Urinary bladder (tissue), 4 donors: ENCODE results near the gene RNASE8. TPM values are rescaled to one million over a fixed set of nuclear protein-coding genes. Genes with fewer than 3 reads are reported as not detected.
"Not testable (repeated sequence)": the region's sequence is repeated elsewhere in the genome, so short reads cannot be mapped to it uniquely, and the experiment has no call there.

Experiments used
- DNase-seq: peaks from one replicate; pipeline ENCODE4 v3.0.0-alpha.2; 2015; ENCODE audit errors: extremely low spot score
- H3K27ac ChIP-seq: one replicate; pipeline ENCODE4 v1.5.1; 2013; ENCODE audit warnings: low read depth, mild to moderate bottlenecking, moderate library complexity
- H3K36me3 ChIP-seq: one replicate; pipeline ENCODE4 v1.6.1; 2013; ENCODE audit warnings: mild to moderate bottlenecking, moderate library complexity; ENCODE audit not compliant: insufficient read depth
- H3K4me1 ChIP-seq: one replicate; pipeline ENCODE4 v1.6.1; 2013; ENCODE audit warnings: mild to moderate bottlenecking, moderate library complexity; ENCODE audit not compliant: insufficient read depth
- H3K4me3 ChIP-seq: one replicate; pipeline ENCODE4 v1.5.1; 2013; ENCODE audit warnings: low read depth, low read length
- WGBS: extraction: QIAGEN DNeasy Blood & Tissue Kit; methylation state at CpG from one replicate; pipeline ENCODE4 v1.1.7; 2013; 5-methylcytosine and 5-hydroxymethylcytosine counted together
- polyA plus RNA-seq: library from polyadenylated mRNA; stranded (reverse); fragments of 200-250 nt; gene quantifications from one replicate; pipeline ENCODE4 v1.2.3, GENCODE V29; 2013
- total RNA-seq: library from RNA; depleted of rRNA; stranded (reverse); fragments of >200 nt; gene quantifications from one replicate; pipeline ENCODE4 v1.2.3, GENCODE V29; 2014
- donor health status: healthy with polysubstance abuse.
- donor health status: healthy.

The RNASE8 gene
- total and polyA plus RNA-seq, 2 donors: not detected

GRCh38 chr14:21038441-21039422, 18.9 kb upstream of the RNASE8 start:
- H3K4me3 ChIP-seq: no peak overlapping the region
- no peaks in the 10 kb centered on the region for H3K4me1 ChIP-seq
- no peaks in the 10 kb centered on the region for H3K36me3 ChIP-seq
- 13% methylated on average over 10 of the region's 10 CpGs for WGBS
- peak overlapping the region; percentile 59 for H3K27ac ChIP-seq
- DNase-seq: no peak

- no peak for DNase-seq
- 46% methylated on average over 8 of the region's 8 CpGs for WGBS
- Histone ChIP-seq H3K27ac (peak overlapping the region; percentile 59), H3K36me3 (no peaks in the 10 kb centered on the region), H3K4me3 (no peak overlapping the region), H3K4me1 (no peaks in the 10 kb centered on the region)
Observed at GRCh38 chr14:21039585-21040369, 17.8 kb upstream of the RNASE8 start.

GRCh38 chr14:21040370-21040925, 17.2 kb upstream of the RNASE8 start:
- no peak overlapping the region for H3K4me3 ChIP-seq
- no peaks in the 10 kb centered on the region for H3K4me1 ChIP-seq
- 69% methylated on average over 8 of the region's 8 CpGs for WGBS
- no peak overlapping the region for H3K27ac ChIP-seq
- H3K36me3 ChIP-seq: no peaks in the 10 kb centered on the region
- DNase-seq: no peak

GRCh38 chr14:21040941-21041340, 16.7 kb upstream of the RNASE8 start:
- DNase-seq, H3K4me3 ChIP-seq, H3K4me1 ChIP-seq, H3K27ac ChIP-seq, H3K36me3 ChIP-seq: not testable (repeated sequence)
- 85% methylated on average over 3 of the region's 3 CpGs for WGBS

GRCh38 chr14:21041676-21042433, 15.8 kb upstream of the RNASE8 start, which contains the start of gene RNASE7:
Gene RNASE7 (plus strand): TSS chr14:21042362. CDS start chr14:21042993, 631 bp downstream.
- WGBS: 68% methylated on average over 11 of the region's 11 CpGs
- DNase-seq: no peak
- Histone ChIP-seq H3K4me1 (no peaks in the 10 kb centered on the region), H3K27ac (no peak within 1 kb of the TSS), H3K4me3 (no peak within 1 kb of the TSS), H3K36me3 (no peaks in the 10 kb centered on the region)

GRCh38 chr14:21042918-21043317, 14.7 kb upstream of the RNASE8 start:
- no peaks in the 10 kb centered on the region for H3K36me3 ChIP-seq
- no peaks in the 10 kb centered on the region for H3K4me1 ChIP-seq
- no peak overlapping the region for H3K27ac ChIP-seq
- no peak overlapping the region for H3K4me3 ChIP-seq
- WGBS: 71% methylated on average over 8 of the region's 8 CpGs
- no peak for DNase-seq

GRCh38 chr14:21043387-21043973, 14.1 kb upstream of the RNASE8 start:
- no peaks in the 10 kb centered on the region for H3K4me1 ChIP-seq
- WGBS: 45% methylated on average over 2 of the region's 2 CpGs
- no peaks in the 10 kb centered on the region for H3K36me3 ChIP-seq
- DNase-seq: no peak
- H3K27ac ChIP-seq: no peak overlapping the region
- H3K4me3 ChIP-seq: no peak overlapping the region

GRCh38 chr14:21043974-21044618, 13.5 kb upstream of the RNASE8 start:
- no peaks in the 10 kb centered on the region for H3K36me3 ChIP-seq
- no peaks in the 10 kb centered on the region for H3K4me1 ChIP-seq
- H3K27ac ChIP-seq: no peak overlapping the region
- H3K4me3 ChIP-seq: no peak overlapping the region
- WGBS: 50% methylated on average over 6 of the region's 6 CpGs
- DNase-seq: no peak

GRCh38 chr14:21047378-21047781, 10.2 kb upstream of the RNASE8 start:
- no peak for DNase-seq
- H3K4me3 ChIP-seq: no peak overlapping the region
- H3K27ac ChIP-seq: no peak overlapping the region
- H3K4me1 ChIP-seq: no peaks in the 10 kb centered on the region
- WGBS: 44% methylated on average over 2 of the region's 2 CpGs
- H3K36me3 ChIP-seq: no peaks in the 10 kb centered on the region

GRCh38 chr14:21048638-21049037, 9.0 kb upstream of the RNASE8 start:
- Histone ChIP-seq H3K27ac (no peak overlapping the region), H3K4me1 (no peaks in the 10 kb centered on the region), H3K36me3 (no peaks in the 10 kb centered on the region), H3K4me3 (no peak overlapping the region)
- 77% methylated on average over 2 of the region's 2 CpGs for WGBS
- no peak for DNase-seq

GRCh38 chr14:21049271-21049673, 8.3 kb upstream of the RNASE8 start:
- Histone ChIP-seq H3K36me3 (no peaks in the 10 kb centered on the region), H3K27ac (no peak overlapping the region), H3K4me3 (no peak overlapping the region), H3K4me1 (no peaks in the 10 kb centered on the region)
- WGBS: 76% methylated on average over 3 of the region's 3 CpGs
- DNase-seq: no peak

- DNase-seq: no peak
- Histone ChIP-seq H3K36me3 (no peaks in the 10 kb centered on the region), H3K4me3 (no peak overlapping the region), H3K27ac (no peak overlapping the region), H3K4me1 (no peaks in the 10 kb centered on the region)
- 74% methylated on average over 3 of the region's 3 CpGs for WGBS
Observed at GRCh38 chr14:21050597-21050996, 7.0 kb upstream of the RNASE8 start.
